Endodermal cell (in vitro differentiated cells): ENCODE results near the gene GPR15LG. TPM values are rescaled to one million over a fixed set of nuclear protein-coding genes. Genes with fewer than 3 reads are reported as not detected.
"Not testable (repeated sequence)": the region's sequence is repeated elsewhere in the genome, so short reads cannot be mapped to it uniquely, and the experiment has no call there.

ENCODE experiments used
- DNase-seq: peaks from one replicate; pipeline ENCODE4 v3.0.0-alpha.2; 2017
- H3K27ac ChIP-seq: 2 replicates; pipeline ENCODE4 v1.5.1; 2013; ENCODE audit warnings: mild to moderate bottlenecking, low read depth, low read length, moderate library complexity
- H3K27me3 ChIP-seq: 2 replicates; pipeline ENCODE4 v1.6.1; 2013; ENCODE audit warnings: mild to moderate bottlenecking, low read length, moderate library complexity; ENCODE audit not compliant: insufficient read depth, control insufficient read depth, poor library complexity, severe bottlenecking
- H3K36me3 ChIP-seq: 2 replicates; pipeline ENCODE4 v1.7.0; 2013; ENCODE audit warnings: mild to moderate bottlenecking, low read length, moderate library complexity; ENCODE audit not compliant: control insufficient read depth, insufficient read depth
- H3K4me1 ChIP-seq: one replicate; pipeline ENCODE4 v1.7.0; 2013; ENCODE audit warnings: low read length; ENCODE audit not compliant: control insufficient read depth, insufficient read depth
- H3K4me3 ChIP-seq: 2 replicates; pipeline ENCODE4 v1.5.1; 2013; ENCODE audit warnings: mild to moderate bottlenecking, low read length, moderate library complexity
- H3K9ac ChIP-seq: 2 replicates; pipeline ENCODE4 v1.6.1; 2013; ENCODE audit warnings: mild to moderate bottlenecking, low read length, moderate library complexity; ENCODE audit not compliant: poor library complexity, severe bottlenecking; ENCODE audit errors: extremely low read depth
- H3K9me3 ChIP-seq: 2 replicates; pipeline ENCODE4 v1.6.1; 2013; ENCODE audit warnings: mild to moderate bottlenecking, low read length, moderate library complexity; ENCODE audit not compliant: control insufficient read depth
- H3K27ac Mint-ChIP-seq: 2 replicates; pipeline ENCODE4 v1.8.0; 2020; ENCODE audit warnings: mixed read lengths
- H3K27me3 Mint-ChIP-seq: 2 replicates; pipeline ENCODE4 v1.8.0; 2021; ENCODE audit warnings: mild to moderate bottlenecking, mixed read lengths; ENCODE audit not compliant: insufficient read depth
- H3K36me3 Mint-ChIP-seq: 2 replicates; pipeline ENCODE4 v1.8.0; 2020; ENCODE audit warnings: low read depth, mixed read lengths
- H3K4me1 Mint-ChIP-seq: 2 replicates; pipeline ENCODE4 v1.8.0; 2020; ENCODE audit warnings: mixed read lengths
- H3K4me3 Mint-ChIP-seq: 2 replicates; pipeline ENCODE4 v1.8.0; 2020; ENCODE audit warnings: mild to moderate bottlenecking, moderate library complexity, mixed read lengths
- H3K9me3 Mint-ChIP-seq: 2 replicates; pipeline ENCODE4 v1.8.0; 2020; ENCODE audit warnings: mild to moderate bottlenecking, mixed read lengths
- CTCF ChIP-seq: fragments of 200-600 bp; sonication (generic); conservative IDR thresholded peaks from 2 replicates; pipeline ENCODE4 v1.5.0; 2021; ENCODE audit warnings: antibody characterized with exemption, mild to moderate bottlenecking
- WGBS, 2 experiments: methylation state at CpG; one replicate each; pipeline versions ENCODE4 v1.1.5 to v1.1.7; 2013; ENCODE audit warnings: missing lambda C conversion rate in 2 of 2, mixed read lengths in 1 of 2; ENCODE audit not compliant: insufficient coverage in 1 of 2, insufficient read length in 1 of 2; 5-methylcytosine and 5-hydroxymethylcytosine counted together
- long read RNA-seq, 4 experiments: library from polyadenylated mRNA in 2 of 4; library from RNA in 1 of 4; library from capped mRNA in 1 of 4; stranded (forward) in 3 of 4; unstranded in 1 of 4; transcript quantifications; one replicate each; pipeline ENCODE4 v2.0.0, GENCODE V29; 2020 to 2021; ENCODE audit warnings: inconsistent platforms in 1 of 4
- polyA plus RNA-seq, 2 experiments: library from polyadenylated mRNA; stranded (reverse); fragments of 50-300 nt; gene quantifications; one replicate each; pipeline ENCODE4 v1.2.3, GENCODE V29; 2013
- total RNA-seq, 2 donors: library from RNA; stranded (reverse); fragmentation: NEBNext Ultra II Directional in 1 of 2; extraction: Animal tissue kit (Norgen Biotek cat#: 25700) in 1 of 2; gene quantifications; 2 replicates in 1 of 2; 3 replicates in 1 of 2; pipeline ENCODE4 v1.2.1, GENCODE V29; 2021

GPR15LG gene
- total RNA-seq = not detected
- not detected for polyA plus RNA-seq (2013, experiment 1 of 2)
- polyA plus RNA-seq (2013, experiment 2 of 2) = not detected
- long read RNA-seq, experiment 1 = 0 reads
- long read RNA-seq, experiment 2 = 0 reads
- long read RNA-seq, experiment 3 = 0 reads
- long read RNA-seq, experiment 4 = 0 reads

GRCh38 chr10:84173501-84173929 lies at the start of gene GPR15LG:
Gene GPR15LG, plus strand, starts transcription at chr10:84173801. Its CDS starts 51 bp downstream, at chr10:84173852.
- DNase-seq = peak; percentile 21
- Mint-ChIP-seq H3K9me3 (no peaks in the 10 kb centered on the region), H3K27me3 (peaks cover 12% of the 10 kb centered on the region), H3K4me1 (no peaks in the 10 kb centered on the region), H3K36me3 (no peaks in the 10 kb centered on the region), H3K4me3 (no peak within 1 kb of the TSS), H3K27ac (no peak within 1 kb of the TSS)
- no peaks in the 10 kb centered on the region for H3K4me1 ChIP-seq
- H3K36me3 ChIP-seq = no peaks in the 10 kb centered on the region
- no peaks in the 10 kb centered on the region for H3K27me3 ChIP-seq
- H3K27ac ChIP-seq = no peak within 1 kb of the TSS
- H3K4me3 ChIP-seq = no peak within 1 kb of the TSS
- no peaks in the 10 kb centered on the region for H3K9me3 ChIP-seq
- no peak for TF ChIP-seq CTCF
- no peak within 1 kb of the TSS for H3K9ac ChIP-seq
- WGBS, 2 experiments = 90 to 100% methylated on average over 2 of the region's 2 CpGs

GRCh38 chr10:84125910-84126784 lies 47.5 kb upstream of the GPR15LG start:
- not testable (repeated sequence) for H3K27ac ChIP-seq, H3K27me3 ChIP-seq, H3K36me3 Mint-ChIP-seq, H3K4me3 Mint-ChIP-seq, H3K9ac ChIP-seq, H3K4me1 ChIP-seq, H3K4me1 Mint-ChIP-seq, H3K4me3 ChIP-seq, H3K36me3 ChIP-seq, H3K27ac Mint-ChIP-seq
- peaks cover 35% of the 10 kb centered on the region for H3K9me3 ChIP-seq
- 84% methylated on average over 5 to 10 of the region's 10 CpGs for WGBS, 2 experiments
- peak; percentile 40 for TF ChIP-seq CTCF
- peaks cover 21% of the 10 kb centered on the region for H3K27me3 Mint-ChIP-seq
- peaks cover 47% of the 10 kb centered on the region for H3K9me3 Mint-ChIP-seq
- peak; percentile 68 for DNase-seq

- TF ChIP-seq CTCF = no peak
- no peaks in the 10 kb centered on the region for H3K36me3 Mint-ChIP-seq
- H3K9me3 ChIP-seq = peaks cover 35% of the 10 kb centered on the region
- H3K9me3 Mint-ChIP-seq = peaks cover 47% of the 10 kb centered on the region
- peaks cover 6% of the 10 kb centered on the region for H3K27me3 ChIP-seq
- no peak for DNase-seq
- H3K4me1 ChIP-seq = no peaks in the 10 kb centered on the region
- H3K4me1 Mint-ChIP-seq = no peaks in the 10 kb centered on the region
- peaks cover 23% of the 10 kb centered on the region for H3K27me3 Mint-ChIP-seq
- no peaks in the 10 kb centered on the region for H3K36me3 ChIP-seq
- H3K9ac ChIP-seq = no peak overlapping the region
- no peak overlapping the region for H3K4me3 ChIP-seq
- WGBS, 2 experiments = 86% methylated on average over 1 of the region's 1 CpG; no CpG with 5 or more reads in 1 of the 2 experiments
- H3K27ac ChIP-seq = no peak overlapping the region
- H3K4me3 Mint-ChIP-seq = no peak overlapping the region
- H3K27ac Mint-ChIP-seq = no peak overlapping the region
These were observed 46.8 kb upstream of the GPR15LG start for GRCh38 chr10:84126785-84127167.
